Peyer's patch (tissue), 4 donors: ENCODE results near the gene ARHGAP26. TPM values are rescaled to one million over a fixed set of nuclear protein-coding genes. Genes with fewer than 3 reads are reported as not detected.

Experiments
- DNase-seq, 3 donors: peaks; one replicate each; pipeline ENCODE4 v3.0.0-alpha.2; 2017 to 2019
- H3K27ac ChIP-seq, 4 donors: fragments of 200-600 bp; sonication (generic); one replicate each; pipeline ENCODE4 v1.5.1; 2016 to 2019
- H3K27me3 ChIP-seq, 2 donors: fragments of 200-600 bp; sonication (generic); one replicate each; pipeline ENCODE4 v1.5.1; 2019
- H3K36me3 ChIP-seq, 3 donors: fragments of 200-600 bp; sonication (generic); one replicate each; pipeline ENCODE4 v1.5.1; 2016 to 2019
- H3K4me1 ChIP-seq, 4 donors: fragments of 200-600 bp; sonication (generic); one replicate each; pipeline ENCODE4 v1.5.1; 2016 to 2019
- H3K4me3 ChIP-seq, 4 donors: fragments of 200-600 bp; sonication (generic); 1 replicate in 3 of 4; 2 replicates in 1 of 4; pipeline ENCODE4 v1.5.1; 2016 to 2019; ENCODE audit warnings: mild to moderate bottlenecking in 1 of 4
- H3K9me3 ChIP-seq, 4 donors: fragments of 200-600 bp; sonication (generic); one replicate each; pipeline ENCODE4 v1.5.1; 2016 to 2019; ENCODE audit warnings: mild to moderate bottlenecking in 1 of 4
- CTCF ChIP-seq, 6 experiments: fragments of 450-650 bp in 4 of 6; fragments of 200-600 bp in 2 of 6; sonication (generic) in 1 of 6; IDR thresholded peaks; one replicate each; pipeline ENCODE4 v1.5.1; 2017 to 2019; ENCODE audit warnings: antibody characterized with exemption in 6 of 6, mild to moderate bottlenecking in 3 of 6, moderate library complexity in 1 of 6
- POLR2A ChIP-seq, 2 donors: fragments of 450-650 bp; IDR thresholded peaks; one replicate each; pipeline ENCODE4 v1.5.1; 2017; ENCODE audit warnings: antibody characterized with exemption in 2 of 2, mild to moderate bottlenecking in 2 of 2, moderate library complexity in 2 of 2
- total RNA-seq, 4 donors: library from RNA; depleted of rRNA; stranded (reverse); fragments of >200 nt; gene quantifications; one replicate each; pipeline ENCODE4 v1.1.0, GENCODE V29; 2016

Gene ARHGAP26
- total RNA-seq, 4 donors from 2014 or later: 60.1 to 180 (median 126) TPM

GRCh38 chr5:143131972-143132371 lies 361.8 kb downstream of the ARHGAP26 start:
- Histone ChIP-seq H3K36me3 (peaks cover 0 to 6% (median 0%) of the 10 kb centered on the region in 3 donors), H3K9me3 (no peaks in the 10 kb centered on the region), H3K27me3 (no peaks in the 10 kb centered on the region), H3K4me1 (peaks cover 0 to 9% (median 0%) of the 10 kb centered on the region in 4 donors), H3K27ac (no peak overlapping the region), H3K4me3 (no peak overlapping the region)
- TF ChIP-seq POLR2A (IDR thresholded peaks at IDR 0.05): no peak
- TF ChIP-seq CTCF (IDR thresholded peaks at IDR 0.05): no peak
- DNase-seq: no peak

DNA sequence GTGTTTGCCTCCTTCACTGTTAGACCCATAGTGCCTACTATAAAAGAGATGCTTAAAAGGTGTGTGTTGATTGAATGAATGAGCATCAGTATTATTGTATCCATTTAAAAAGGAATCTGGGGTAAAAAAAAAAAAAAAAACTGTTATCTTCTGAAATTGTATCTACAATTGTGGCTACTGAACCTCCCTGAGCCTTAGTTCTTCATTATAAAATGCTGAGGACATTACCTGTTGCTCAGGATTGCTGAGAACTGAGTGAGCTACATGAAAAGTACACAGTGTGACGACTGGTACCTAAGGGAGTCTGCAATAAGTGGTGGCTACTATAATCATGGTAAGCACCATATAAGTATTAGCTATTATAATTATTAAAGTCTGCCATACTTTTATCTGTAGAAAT lies 362.6 kb downstream of the ARHGAP26 start:
- TF ChIP-seq POLR2A (IDR thresholded peaks at IDR 0.05): no peak
- no peak for TF ChIP-seq CTCF (IDR thresholded peaks at IDR 0.05)
- H3K9me3 ChIP-seq: no peaks in the 10 kb centered on the region
- DNase-seq: no peak

GRCh38 chr5:143133721-143134120 lies 363.5 kb downstream of the ARHGAP26 start:
- Histone ChIP-seq H3K9me3 (no peaks in the 10 kb centered on the region), H3K4me1 (peaks cover 0 to 4% (median 0%) of the 10 kb centered on the region in 4 donors), H3K4me3 (no peak overlapping the region), H3K36me3 (peaks cover 0 to 6% (median 0%) of the 10 kb centered on the region in 3 donors), H3K27me3 (no peaks in the 10 kb centered on the region), H3K27ac (no peak overlapping the region)
- no peak for TF ChIP-seq POLR2A (IDR thresholded peaks at IDR 0.05)
- TF ChIP-seq CTCF (IDR thresholded peaks at IDR 0.05): no peak
- no peak for DNase-seq

More for the DNA sequence above, 362.6 kb downstream of the ARHGAP26 start:
- Histone ChIP-seq H3K36me3 (peaks cover 0 to 6% (median 0%) of the 10 kb centered on the region in 3 donors), H3K27me3 (no peaks in the 10 kb centered on the region), H3K4me1 (peaks cover 0 to 9% (median 0%) of the 10 kb centered on the region in 4 donors), H3K4me3 (no peak overlapping the region), H3K27ac (no peak overlapping the region)

DNA sequence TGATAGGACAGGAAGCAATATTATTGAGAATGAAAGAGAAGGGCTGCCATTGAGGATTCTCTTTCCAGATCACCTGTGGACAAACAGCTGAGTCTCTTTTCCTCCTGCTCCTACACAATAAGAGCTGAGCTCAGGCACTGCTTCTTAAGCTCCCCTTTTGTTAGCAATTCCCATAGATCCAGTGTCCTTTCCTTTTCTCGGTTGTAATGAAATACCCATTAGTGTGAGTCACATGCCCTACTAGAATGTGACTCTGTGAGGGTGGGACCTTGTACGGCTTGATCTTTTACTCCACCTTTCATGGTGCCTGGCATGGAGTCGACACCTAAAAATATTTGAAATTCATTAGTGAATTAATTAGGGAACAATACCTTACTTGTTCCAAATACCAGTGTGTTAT lies 364.1 kb downstream of the ARHGAP26 start:
- Histone ChIP-seq H3K9me3 (no peaks in the 10 kb centered on the region), H3K4me1 (no peaks in the 10 kb centered on the region), H3K36me3 (peaks cover 0 to 6% (median 0%) of the 10 kb centered on the region in 3 donors), H3K27me3 (no peaks in the 10 kb centered on the region), H3K4me3 (no peak overlapping the region), H3K27ac (no peak overlapping the region)
- no peak for DNase-seq
- TF ChIP-seq POLR2A (IDR thresholded peaks at IDR 0.05): no peak
- no peak for TF ChIP-seq CTCF (IDR thresholded peaks at IDR 0.05)

DNA sequence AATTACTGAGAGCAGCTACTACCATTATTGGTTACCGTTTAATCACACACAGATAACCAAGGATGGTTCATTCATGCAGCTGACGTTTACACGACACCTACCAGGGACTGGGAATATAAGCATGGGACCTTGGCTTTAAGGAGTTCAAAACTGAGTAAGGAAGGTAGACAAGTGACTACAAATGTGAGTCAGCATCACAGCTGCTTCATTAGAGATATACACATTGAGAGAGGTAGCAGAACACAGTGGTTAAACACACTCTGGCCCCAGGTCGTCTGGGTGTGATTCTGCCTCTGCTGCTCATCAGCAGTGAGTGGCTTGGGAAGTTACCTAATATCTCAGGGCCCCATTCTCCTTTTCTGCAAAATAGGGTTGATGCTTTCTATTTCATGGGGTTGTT lies 364.7 kb downstream of the ARHGAP26 start:
- Histone ChIP-seq H3K27me3 (no peaks in the 10 kb centered on the region), H3K4me1 (no peaks in the 10 kb centered on the region), H3K4me3 (no peak overlapping the region), H3K36me3 (peaks cover 0 to 6% (median 0%) of the 10 kb centered on the region in 3 donors), H3K9me3 (no peaks in the 10 kb centered on the region), H3K27ac (no peak overlapping the region)
- no peak for TF ChIP-seq CTCF (IDR thresholded peaks at IDR 0.05)
- TF ChIP-seq POLR2A (IDR thresholded peaks at IDR 0.05): no peak
- DNase-seq: no peak
